Activated CD4-positive, alpha-beta T cell treated with anti-CD3 and anti-CD28 coated beads, Interleukin-2, amount 10 ng/mL, durations not matched to agents 7 days and 5 days (primary cell): ENCODE results near the gene VARS2. TPM values are rescaled to one million over a fixed set of nuclear protein-coding genes. Genes with fewer than 3 reads are reported as not detected.
"Not testable (repeated sequence)": the region's sequence is repeated elsewhere in the genome, so short reads cannot be mapped to it uniquely, and the experiment has no call there.

Source experiments
- CTCF ChIA-PET: fragments of 350-600 bp; sonication (Branson Sonifier 250); formaldehyde crosslinking; loops from one replicate; lab custom pipeline; 2021; ENCODE audit warnings: antibody characterized with exemption; lab: Charles Lee
- POLR2A ChIA-PET: fragments of 350-600 bp; sonication (Branson Sonifier 250); formaldehyde crosslinking; loops from one replicate; lab custom pipeline; 2021; ENCODE audit warnings: antibody characterized with exemption; lab: Charles Lee
- DNase-seq: peaks from one replicate; pipeline ENCODE4 v3.0.0-alpha.2; 2020
- H3K27ac Mint-ChIP-seq: one replicate; pipeline ENCODE4 v1.8.0; 2021; ENCODE audit warnings: mild to moderate bottlenecking, moderate library complexity, mixed read lengths
- H3K27me3 Mint-ChIP-seq: one replicate; pipeline ENCODE4 v1.8.0; 2021; ENCODE audit warnings: mixed read lengths
- H3K36me3 Mint-ChIP-seq: one replicate; pipeline ENCODE4 v1.8.0; 2021; ENCODE audit warnings: low read depth, mixed read lengths
- H3K4me1 Mint-ChIP-seq: one replicate; pipeline ENCODE4 v1.8.0; 2021; ENCODE audit warnings: mixed read lengths
- H3K4me3 Mint-ChIP-seq: one replicate; pipeline ENCODE4 v1.8.0; 2021; ENCODE audit warnings: mild to moderate bottlenecking, moderate library complexity, mixed read lengths
- H3K9me3 Mint-ChIP-seq: one replicate; pipeline ENCODE4 v1.8.0; 2021; ENCODE audit warnings: mixed read lengths
- microRNA-seq: library from miRNA; unstranded; fragments of <30 nt; microRNA quantifications from one replicate; pipeline ENCODE4 v1.2.0, GENCODE V29; 2021; ENCODE audit warnings: borderline microRNAs expressed, borderline replicate concordance
- total RNA-seq, 2 experiments: library from RNA; stranded (reverse); gene quantifications; one replicate each; pipeline ENCODE4 v1.2.3, GENCODE V29; 2021

The VARS2 gene
- total RNA-seq, 2 experiments from 2014 or later: 34.3 to 40.2 TPM

DNA sequence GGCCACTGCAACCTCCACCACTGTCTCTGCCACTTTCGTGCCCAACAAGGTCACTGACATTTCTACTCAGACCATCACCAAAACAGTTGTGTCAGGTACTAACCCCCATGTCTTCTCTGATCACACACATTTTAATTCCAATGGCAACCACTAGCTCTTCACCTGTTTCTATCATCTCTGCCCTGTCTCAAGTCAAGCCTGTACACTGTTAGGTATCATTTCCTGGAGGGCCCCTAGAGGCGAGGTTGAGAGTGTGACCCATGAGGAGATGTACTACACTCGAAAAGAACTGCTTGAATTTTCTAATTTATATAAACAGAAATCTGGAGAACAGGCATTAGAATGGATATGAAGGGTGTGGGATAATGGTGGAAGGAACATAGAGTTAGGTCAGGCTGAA, 52.1 kb downstream of the VARS2 start:
- POLR2A ChIA-PET: no interaction called here
- no peak for DNase-seq
- CTCF ChIA-PET: interaction anchor here (0.6 kb wide), 1 partner anchor 321 kb away, joined by 3 read pairs; no protein-coding TSS in a partner anchor
- no peak overlapping the region for H3K27ac Mint-ChIP-seq
- no peaks in the 10 kb centered on the region for H3K36me3 Mint-ChIP-seq
- H3K27me3 Mint-ChIP-seq: peaks cover 22% of the 10 kb centered on the region
- H3K4me1 Mint-ChIP-seq: peaks cover 21% of the 10 kb centered on the region
- no peak overlapping the region for H3K4me3 Mint-ChIP-seq
- H3K9me3 Mint-ChIP-seq: no peaks in the 10 kb centered on the region

DNA sequence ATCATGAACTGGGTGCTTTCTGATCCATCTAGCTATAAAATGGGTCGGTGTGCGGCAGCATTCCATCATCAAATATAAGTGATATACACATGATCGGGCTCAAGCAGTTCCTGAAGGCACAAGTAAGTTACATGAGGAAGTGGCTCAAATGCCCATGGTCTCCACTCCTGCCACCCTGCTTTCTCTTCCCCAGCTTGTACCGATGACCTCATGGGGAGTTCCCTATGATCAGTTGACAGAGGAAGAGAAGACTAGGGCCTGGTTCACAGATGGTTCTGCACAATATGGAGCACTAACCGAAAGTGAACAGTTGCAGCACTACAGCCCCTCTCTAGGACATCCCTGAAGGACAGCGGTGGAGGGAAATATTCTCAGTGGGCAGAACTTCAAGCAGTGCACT, 55.1 kb downstream of the VARS2 start:
- H3K27ac Mint-ChIP-seq, H3K4me3 Mint-ChIP-seq, H3K36me3 Mint-ChIP-seq, POLR2A ChIA-PET, DNase-seq, H3K9me3 Mint-ChIP-seq: not testable (repeated sequence)
- peaks cover 12% of the 10 kb centered on the region for H3K4me1 Mint-ChIP-seq
- CTCF ChIA-PET: interaction anchor here (0.6 to 0.8 kb wide), 2 partner anchors 38 to 46 kb away, joined by 3 read pairs; no protein-coding TSS in a partner anchor
- H3K27me3 Mint-ChIP-seq: peaks cover 16% of the 10 kb centered on the region

DNA sequence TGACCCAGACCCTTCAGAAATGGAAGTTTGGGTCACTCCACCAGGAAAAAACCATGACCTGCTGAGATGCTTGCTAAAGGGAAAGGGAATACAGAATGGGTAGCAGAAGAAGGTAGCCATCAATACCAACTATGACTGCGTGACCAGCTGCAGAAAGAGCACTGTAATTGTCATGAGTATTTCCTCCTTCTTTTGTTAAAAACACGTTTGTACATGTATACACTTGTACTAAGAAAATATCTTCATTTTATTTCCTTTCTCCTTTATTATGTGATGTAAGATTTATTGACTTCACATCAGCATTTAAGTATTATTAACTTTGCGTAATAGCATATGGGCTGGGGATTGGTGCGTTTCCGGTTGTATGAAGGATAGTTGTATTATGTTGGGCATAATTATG, 56.9 kb downstream of the VARS2 start:
- no peak overlapping the region for H3K4me3 Mint-ChIP-seq
- H3K36me3 Mint-ChIP-seq: no peaks in the 10 kb centered on the region
- H3K27me3 Mint-ChIP-seq: peaks cover 10% of the 10 kb centered on the region
- no peak for DNase-seq
- no peak overlapping the region for H3K27ac Mint-ChIP-seq
- ChIA-PET CTCF (no interaction called here), POLR2A (no interaction called here)
- H3K9me3 Mint-ChIP-seq: no peaks in the 10 kb centered on the region
- no peaks in the 10 kb centered on the region for H3K4me1 Mint-ChIP-seq

DNA sequence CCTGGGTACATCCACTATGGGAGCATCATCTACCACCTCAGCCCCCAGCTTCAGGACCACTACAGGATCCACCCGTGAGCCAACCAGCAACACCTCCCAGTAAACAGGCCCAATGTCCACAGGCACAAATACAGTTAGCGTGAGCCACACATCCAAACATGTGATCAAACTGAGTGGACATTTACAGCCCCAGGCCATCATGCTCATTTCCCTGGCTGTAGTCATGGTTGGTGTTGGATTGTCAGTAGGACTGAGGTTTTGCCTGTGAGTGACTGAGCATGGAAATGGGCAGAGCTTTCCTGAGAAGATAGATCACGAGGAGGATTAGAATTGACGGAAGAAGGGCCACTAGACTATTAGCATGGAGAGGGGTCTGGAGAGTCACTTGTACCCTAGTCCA, 58.8 kb downstream of the VARS2 start:
- DNase-seq: no peak
- Mint-ChIP-seq H3K27ac (no peak overlapping the region), H3K27me3 (peaks cover 8% of the 10 kb centered on the region), H3K4me1 (no peaks in the 10 kb centered on the region), H3K4me3 (no peak overlapping the region), H3K36me3 (no peaks in the 10 kb centered on the region), H3K9me3 (no peaks in the 10 kb centered on the region)
- ChIA-PET CTCF (interaction anchor here (0.8 to 1.5 kb wide), 3 partner anchors 9 to 14 kb away, joined by 3 read pairs; no protein-coding TSS in a partner anchor), POLR2A (no interaction called here)

DNA sequence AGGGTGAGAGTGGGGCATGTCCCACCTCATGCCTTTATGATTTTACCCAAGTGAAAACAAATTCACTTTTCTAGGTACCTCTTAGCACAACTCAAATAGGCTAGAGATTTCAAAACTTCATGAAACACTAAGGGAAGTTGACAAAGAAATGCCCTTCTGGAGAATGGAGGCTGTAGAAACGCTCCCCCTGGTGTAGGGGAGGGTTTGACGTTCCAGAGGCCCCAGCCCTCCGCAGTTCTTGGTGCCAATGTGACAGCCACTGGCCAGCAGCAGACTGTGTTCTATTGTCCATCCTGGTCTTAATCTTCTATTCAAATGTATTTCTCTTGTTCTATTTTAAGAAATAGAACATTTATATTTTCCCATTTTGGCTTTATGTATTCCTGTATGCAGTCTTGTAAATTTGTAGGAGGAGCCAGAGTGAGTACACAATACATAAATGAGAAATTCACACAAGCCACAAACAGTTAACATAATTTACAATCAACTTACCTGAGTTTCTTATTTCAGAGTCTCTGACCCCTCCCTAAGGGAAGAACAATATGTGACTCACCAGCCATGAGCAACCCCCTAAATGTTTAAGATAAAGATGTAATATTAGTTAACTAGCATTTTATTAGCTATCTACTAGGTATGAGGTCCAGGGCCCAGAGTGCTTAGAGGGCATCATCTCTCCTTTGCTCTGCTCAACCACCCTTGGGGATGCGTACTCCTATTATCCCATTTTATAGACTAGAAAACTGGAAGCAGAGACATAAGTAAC, 60.6 kb downstream of the VARS2 start:
- CTCF ChIA-PET: interaction anchor here (0.6 kb wide), 1 partner anchor 524 kb away, joined by 3 read pairs; no protein-coding TSS in a partner anchor
- POLR2A ChIA-PET: no interaction called here
- Mint-ChIP-seq H3K27me3 (peaks cover 19% of the 10 kb centered on the region), H3K27ac (no peak overlapping the region), H3K9me3 (no peaks in the 10 kb centered on the region), H3K36me3 (no peaks in the 10 kb centered on the region), H3K4me1 (no peaks in the 10 kb centered on the region), H3K4me3 (no peak overlapping the region)
- DNase-seq: no peak

Small RNA genes lying within 50 kb of the gene (microRNA-seq; reads per million reads assigned to microRNA genes)
- gene MIR4640: not detected

Other genes with a start within 250 kb of the VARS2 start
- gene DHX16, start 241.2 kb upstream of the VARS2 start, total RNA-seq: 10 to 100 TPM; 40.4 to 40.7 TPM
- gene PPP1R18, start 227.6 kb upstream of the VARS2 start, total RNA-seq: 100 to 1,000 TPM; 243 to 272 TPM
- 10 to 100 TPM; 43.1 to 58.8 TPM for gene NRM, start 223.3 kb upstream of the VARS2 start, total RNA-seq
- gene MDC1, start 197.0 kb upstream of the VARS2 start, total RNA-seq: 10 to 100 TPM; 46.8 to 53.2 TPM
- 1,000 to 10,000 TPM; 1,494 to 1,661 TPM for gene TUBB, start 193.9 kb upstream of the VARS2 start, total RNA-seq
- 100 to 1,000 TPM; 199 to 213 TPM for gene FLOT1, start 171.6 kb upstream of the VARS2 start, total RNA-seq
- gene IER3, start 169.7 kb upstream of the VARS2 start, total RNA-seq: 10 to 100 TPM; 30.5 to 34.9 TPM
- gene DDR1, start 29.7 kb upstream of the VARS2 start, total RNA-seq: 1 to 10 TPM; 4.5 to 5.6 TPM
- gene GTF2H4, start 6.0 kb upstream of the VARS2 start, total RNA-seq: 10 to 100 TPM; 28.5 to 34.1 TPM
- gene SFTA2, start 17.9 kb downstream of the VARS2 start, total RNA-seq: not detected
- not detected for gene MUCL3, start 26.7 kb downstream of the VARS2 start, total RNA-seq
- gene MUC21, start 69.5 kb downstream of the VARS2 start, total RNA-seq: not detected
- not detected for gene MUC22, start 96.2 kb downstream of the VARS2 start, total RNA-seq
- gene C6orf15, start 198.3 kb downstream of the VARS2 start, total RNA-seq: not detected
- gene PSORS1C1, start 200.6 kb downstream of the VARS2 start, total RNA-seq: under 1 TPM in 1 of 2 experiments, not detected in 1; 0.57 TPM
- not detected for gene CDSN, start 206.2 kb downstream of the VARS2 start, total RNA-seq
- not detected for gene PSORS1C2, start 224.8 kb downstream of the VARS2 start, total RNA-seq
- gene CCHCR1, start 243.6 kb downstream of the VARS2 start, total RNA-seq: 10 to 100 TPM; 43.4 to 44.7 TPM
- gene TCF19, start 244.4 kb downstream of the VARS2 start, total RNA-seq: 10 to 100 TPM; 86.3 to 86.7 TPM